ENCODE data around the gene MCRIP2. TPM values are rescaled to one million over a fixed set of nuclear protein-coding genes. Genes with fewer than 3 reads are reported as not detected.

The MCRIP2 gene
- total and polyA plus RNA-seq, 4 donors, result 16.3 to 97.3 (median 61.4) TPM

DNA sequence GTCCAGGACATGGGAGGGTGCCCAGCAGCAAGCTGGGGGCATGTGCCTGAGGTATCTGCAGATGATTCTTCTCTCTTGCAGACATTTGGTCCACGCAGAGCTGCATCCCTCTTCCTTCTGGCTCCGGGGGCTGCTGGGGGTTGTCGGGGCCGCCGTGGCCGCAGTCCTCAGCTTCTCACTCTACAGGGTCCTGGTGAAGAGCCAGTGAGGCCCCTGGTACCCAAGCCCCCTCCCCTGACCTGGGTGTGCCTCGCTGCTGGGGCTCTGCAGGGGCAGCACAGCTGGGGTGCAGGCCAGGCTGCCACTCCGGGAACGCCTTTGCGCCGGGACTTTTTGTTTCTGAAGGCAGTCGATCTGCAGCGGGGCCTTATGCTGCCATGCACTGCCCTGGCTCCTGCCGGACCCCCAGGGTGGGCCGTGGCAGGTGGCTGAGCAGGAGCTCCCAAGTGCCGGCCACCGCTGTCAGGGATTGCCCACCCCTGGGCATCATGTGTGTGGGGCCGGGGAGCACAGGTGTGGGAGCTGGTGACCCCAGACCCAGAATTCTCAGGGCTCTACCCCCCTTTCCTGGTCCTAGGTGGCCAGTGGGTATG, 31.9 kb downstream of the MCRIP2 start:
- H3K4me3 ChIP-seq (ENCODE audit: low read depth in 1 of 3, low read length in 3 of 3), result no peak overlapping the region
- no peaks in the 10 kb centered on the region for H3K27me3 ChIP-seq (ENCODE audit: control insufficient read depth in 4 of 4, insufficient read depth in 4 of 4, low read length in 3 of 4)
- WGBS, result 96% methylated on average over 18 of the region's 18 CpGs
- DNase-seq (ENCODE audit: low spot score), result no peak
- H3K9ac ChIP-seq (ENCODE audit: low read depth in 1 of 2, low read length in 2 of 2), result no peak overlapping the region
- H3K4me1 ChIP-seq (ENCODE audit: control insufficient read depth in 4 of 4, insufficient read depth in 4 of 4, low read length in 3 of 4), result peaks cover 9 to 27% (median 15%) of the 10 kb centered on the region in 4 donors
- peaks cover 5 to 37% (median 19%) of the 10 kb centered on the region in 4 donors for H3K36me3 ChIP-seq (ENCODE audit: control insufficient read depth in 4 of 4, insufficient read depth in 3 of 4, low read depth in 1 of 4, low read length in 3 of 4)
- no peaks in the 10 kb centered on the region for H3K9me3 ChIP-seq (ENCODE audit: control insufficient read depth in 4 of 4, low read length in 3 of 4)
- TF ChIP-seq, protein P1, sequence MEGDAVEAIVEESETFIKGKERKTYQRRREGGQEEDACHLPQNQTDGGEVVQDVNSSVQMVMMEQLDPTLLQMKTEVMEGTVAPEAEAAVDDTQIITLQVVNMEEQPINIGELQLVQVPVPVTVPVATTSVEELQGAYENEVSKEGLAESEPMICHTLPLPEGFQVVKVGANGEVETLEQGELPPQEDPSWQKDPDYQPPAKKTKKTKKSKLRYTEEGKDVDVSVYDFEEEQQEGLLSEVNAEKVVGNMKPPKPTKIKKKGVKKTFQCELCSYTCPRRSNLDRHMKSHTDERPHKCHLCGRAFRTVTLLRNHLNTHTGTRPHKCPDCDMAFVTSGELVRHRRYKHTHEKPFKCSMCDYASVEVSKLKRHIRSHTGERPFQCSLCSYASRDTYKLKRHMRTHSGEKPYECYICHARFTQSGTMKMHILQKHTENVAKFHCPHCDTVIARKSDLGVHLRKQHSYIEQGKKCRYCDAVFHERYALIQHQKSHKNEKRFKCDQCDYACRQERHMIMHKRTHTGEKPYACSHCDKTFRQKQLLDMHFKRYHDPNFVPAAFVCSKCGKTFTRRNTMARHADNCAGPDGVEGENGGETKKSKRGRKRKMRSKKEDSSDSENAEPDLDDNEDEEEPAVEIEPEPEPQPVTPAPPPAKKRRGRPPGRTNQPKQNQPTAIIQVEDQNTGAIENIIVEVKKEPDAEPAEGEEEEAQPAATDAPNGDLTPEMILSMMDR (IDR thresholded peaks at IDR 0.05; ENCODE audit: low read depth, low read length, missing input control), result no peak
- TF ChIP-seq EGR1 (IDR thresholded peaks at IDR 0.05; ENCODE audit: low read depth in 2 of 2) (no peak), RAD21 (IDR thresholded peaks at IDR 0.05) (no peak), RXRA (IDR thresholded peaks at IDR 0.05) (no peak), NR2F2 (IDR thresholded peaks at IDR 0.05) (no peak), SP1 (IDR thresholded peaks at IDR 0.05) (no peak), TAF1 (conservative IDR thresholded peaks at IDR 0.05) (no peak), FOXA1 (IDR thresholded peaks at IDR 0.05) (no peak), FOXA2 (IDR thresholded peaks at IDR 0.05) (no peak), JUND (IDR thresholded peaks at IDR 0.05) (no peak), YY1 (IDR thresholded peaks at IDR 0.05) (no peak), HNF4G (IDR thresholded peaks at IDR 0.05) (no peak), HNF4A (conservative IDR thresholded peaks at IDR 0.05) (no peak), GABPA (IDR thresholded peaks at IDR 0.05 in 1 of 2, conservative IDR thresholded peaks at IDR 0.05 in 1 of 2) (no peak)
- TF ChIP-seq, protein P2, sequence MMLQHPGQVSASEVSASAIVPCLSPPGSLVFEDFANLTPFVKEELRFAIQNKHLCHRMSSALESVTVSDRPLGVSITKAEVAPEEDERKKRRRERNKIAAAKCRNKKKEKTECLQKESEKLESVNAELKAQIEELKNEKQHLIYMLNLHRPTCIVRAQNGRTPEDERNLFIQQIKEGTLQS (IDR thresholded peaks at IDR 0.05), result no peak
- TF ChIP-seq, protein P3, sequence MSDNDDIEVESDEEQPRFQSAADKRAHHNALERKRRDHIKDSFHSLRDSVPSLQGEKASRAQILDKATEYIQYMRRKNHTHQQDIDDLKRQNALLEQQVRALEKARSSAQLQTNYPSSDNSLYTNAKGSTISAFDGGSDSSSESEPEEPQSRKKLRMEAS (IDR thresholded peaks at IDR 0.05), result no peak
- TF ChIP-seq, protein P4, sequence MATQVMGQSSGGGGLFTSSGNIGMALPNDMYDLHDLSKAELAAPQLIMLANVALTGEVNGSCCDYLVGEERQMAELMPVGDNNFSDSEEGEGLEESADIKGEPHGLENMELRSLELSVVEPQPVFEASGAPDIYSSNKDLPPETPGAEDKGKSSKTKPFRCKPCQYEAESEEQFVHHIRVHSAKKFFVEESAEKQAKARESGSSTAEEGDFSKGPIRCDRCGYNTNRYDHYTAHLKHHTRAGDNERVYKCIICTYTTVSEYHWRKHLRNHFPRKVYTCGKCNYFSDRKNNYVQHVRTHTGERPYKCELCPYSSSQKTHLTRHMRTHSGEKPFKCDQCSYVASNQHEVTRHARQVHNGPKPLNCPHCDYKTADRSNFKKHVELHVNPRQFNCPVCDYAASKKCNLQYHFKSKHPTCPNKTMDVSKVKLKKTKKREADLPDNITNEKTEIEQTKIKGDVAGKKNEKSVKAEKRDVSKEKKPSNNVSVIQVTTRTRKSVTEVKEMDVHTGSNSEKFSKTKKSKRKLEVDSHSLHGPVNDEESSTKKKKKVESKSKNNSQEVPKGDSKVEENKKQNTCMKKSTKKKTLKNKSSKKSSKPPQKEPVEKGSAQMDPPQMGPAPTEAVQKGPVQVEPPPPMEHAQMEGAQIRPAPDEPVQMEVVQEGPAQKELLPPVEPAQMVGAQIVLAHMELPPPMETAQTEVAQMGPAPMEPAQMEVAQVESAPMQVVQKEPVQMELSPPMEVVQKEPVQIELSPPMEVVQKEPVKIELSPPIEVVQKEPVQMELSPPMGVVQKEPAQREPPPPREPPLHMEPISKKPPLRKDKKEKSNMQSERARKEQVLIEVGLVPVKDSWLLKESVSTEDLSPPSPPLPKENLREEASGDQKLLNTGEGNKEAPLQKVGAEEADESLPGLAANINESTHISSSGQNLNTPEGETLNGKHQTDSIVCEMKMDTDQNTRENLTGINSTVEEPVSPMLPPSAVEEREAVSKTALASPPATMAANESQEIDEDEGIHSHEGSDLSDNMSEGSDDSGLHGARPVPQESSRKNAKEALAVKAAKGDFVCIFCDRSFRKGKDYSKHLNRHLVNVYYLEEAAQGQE (IDR thresholded peaks at IDR 0.05), result no peak
- TF ChIP-seq, protein P5, sequence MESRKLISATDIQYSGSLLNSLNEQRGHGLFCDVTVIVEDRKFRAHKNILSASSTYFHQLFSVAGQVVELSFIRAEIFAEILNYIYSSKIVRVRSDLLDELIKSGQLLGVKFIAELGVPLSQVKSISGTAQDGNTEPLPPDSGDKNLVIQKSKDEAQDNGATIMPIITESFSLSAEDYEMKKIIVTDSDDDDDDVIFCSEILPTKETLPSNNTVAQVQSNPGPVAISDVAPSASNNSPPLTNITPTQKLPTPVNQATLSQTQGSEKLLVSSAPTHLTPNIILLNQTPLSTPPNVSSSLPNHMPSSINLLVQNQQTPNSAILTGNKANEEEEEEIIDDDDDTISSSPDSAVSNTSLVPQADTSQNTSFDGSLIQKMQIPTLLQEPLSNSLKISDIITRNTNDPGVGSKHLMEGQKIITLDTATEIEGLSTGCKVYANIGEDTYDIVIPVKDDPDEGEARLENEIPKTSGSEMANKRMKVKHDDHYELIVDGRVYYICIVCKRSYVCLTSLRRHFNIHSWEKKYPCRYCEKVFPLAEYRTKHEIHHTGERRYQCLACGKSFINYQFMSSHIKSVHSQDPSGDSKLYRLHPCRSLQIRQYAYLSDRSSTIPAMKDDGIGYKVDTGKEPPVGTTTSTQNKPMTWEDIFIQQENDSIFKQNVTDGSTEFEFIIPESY (IDR thresholded peaks at IDR 0.05), result no peak
- no peak overlapping the region for H3K27ac ChIP-seq (ENCODE audit: low read depth in 1 of 2, low read length in 2 of 2)
